GDM1 (cell line): ENCODE measurements around the gene TMEM223.
"Not testable (repeated sequence)": the region's sequence is repeated elsewhere in the genome, so short reads cannot be mapped to it uniquely, and the experiment has no call there.

ENCODE experiments used
- DNase-seq: peaks from one replicate; lab custom pipeline; 2025; lab: John Stamatoyannopoulos, UW

Gene TMEM223

GRCh38 chr11:62799486-62799885 is 7.7 kb upstream of the TMEM223 start:
- no peak for DNase-seq

DNA sequence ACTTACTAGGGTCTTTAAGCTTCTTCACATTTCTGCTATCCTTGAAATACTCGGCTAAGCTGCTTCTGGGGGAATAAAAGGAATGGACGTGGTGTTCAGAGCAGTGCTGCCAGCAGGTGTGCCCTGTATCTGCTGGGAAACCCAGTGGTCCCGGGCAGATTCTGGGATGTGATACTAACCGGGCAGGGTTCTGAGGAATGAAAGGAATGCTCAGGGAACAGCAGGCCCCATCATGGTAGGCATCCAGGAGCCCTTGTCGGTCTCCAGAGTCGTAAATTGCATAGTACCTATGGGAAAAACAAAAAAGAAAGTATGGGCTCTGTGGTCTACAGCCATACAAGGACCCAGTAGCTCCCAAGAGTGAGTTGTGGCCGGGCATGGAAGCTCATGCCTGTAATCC is 4.5 kb upstream of the TMEM223 start:
- no peak for DNase-seq

- DNase-seq, result no peak
These were observed 2.5 kb upstream of the TMEM223 start for GRCh38 chr11:62794201-62794775.

DNA sequence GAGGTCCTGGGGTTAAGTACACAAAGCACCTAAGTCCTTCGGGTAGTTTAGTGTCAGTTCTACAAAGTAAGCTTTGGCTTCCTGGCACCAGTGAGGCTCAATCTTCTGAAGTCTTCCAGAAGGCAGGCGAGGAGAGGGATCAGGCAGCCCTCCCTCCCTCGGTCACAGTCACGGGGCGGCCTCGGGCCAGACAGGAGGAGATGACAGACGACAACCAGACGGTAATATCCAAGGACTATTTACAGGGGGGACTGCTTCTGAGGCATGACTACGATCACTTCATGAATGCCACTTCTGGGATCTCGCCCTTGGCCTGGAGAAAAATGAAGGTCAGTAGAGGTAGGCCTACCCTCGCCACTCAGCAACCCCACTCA is 383 bp upstream of the TMEM223 start:
- no peak for DNase-seq

- no peak for DNase-seq
These were observed 2.2 kb downstream of the TMEM223 start for GRCh38 chr11:62789576-62789975.

- no peak for DNase-seq
These were observed 2.8 kb downstream of the TMEM223 start for GRCh38 chr11:62788991-62789390.

- DNase-seq, result peak; percentile 94
These were observed 4.6 kb downstream of the TMEM223 start, which contains the start of gene TMEM179B for GRCh38 chr11:62787005-62787759. Gene TMEM179B (plus strand): TSS chr11:62787402. CDS start chr11:62787432, 30 bp downstream.

DNA sequence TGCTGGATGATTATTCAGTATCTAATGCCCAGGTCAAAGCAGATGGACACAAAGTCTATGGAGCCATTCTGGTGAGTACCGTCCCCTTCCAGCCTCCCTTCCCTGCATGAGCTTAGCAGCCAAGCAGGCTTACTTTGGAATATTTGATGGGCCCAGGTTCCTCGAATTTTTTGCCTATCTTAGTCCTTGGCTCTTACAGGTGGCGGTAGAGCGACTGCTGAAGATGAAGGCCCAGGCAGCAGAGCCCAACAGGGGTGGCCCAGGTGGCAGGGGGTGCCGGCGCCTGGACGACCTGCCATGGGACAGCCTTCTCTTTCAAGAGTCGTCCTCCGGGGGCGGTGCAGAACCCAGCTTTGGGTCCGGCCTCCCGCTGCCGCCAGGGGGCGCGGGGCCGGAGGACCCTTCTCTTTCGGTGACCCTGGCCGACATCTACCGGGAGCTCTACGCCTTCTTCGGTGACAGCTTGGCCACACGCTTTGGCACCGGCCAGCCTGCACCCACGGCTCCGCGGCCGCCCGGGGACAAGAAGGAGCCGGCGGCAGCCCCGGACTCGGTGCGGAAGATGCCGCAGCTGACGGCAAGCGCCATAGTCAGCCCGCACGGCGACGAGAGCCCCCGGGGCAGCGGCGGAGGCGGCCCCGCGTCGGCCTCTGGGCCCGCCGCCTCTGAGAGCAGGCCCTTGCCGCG is 5.3 kb downstream of the TMEM223 start:
- peak; percentile 70 for DNase-seq

GRCh38 chr11:62782753-62783152 is 9.1 kb downstream of the TMEM223 start:
- DNase-seq, result no peak

DNA sequence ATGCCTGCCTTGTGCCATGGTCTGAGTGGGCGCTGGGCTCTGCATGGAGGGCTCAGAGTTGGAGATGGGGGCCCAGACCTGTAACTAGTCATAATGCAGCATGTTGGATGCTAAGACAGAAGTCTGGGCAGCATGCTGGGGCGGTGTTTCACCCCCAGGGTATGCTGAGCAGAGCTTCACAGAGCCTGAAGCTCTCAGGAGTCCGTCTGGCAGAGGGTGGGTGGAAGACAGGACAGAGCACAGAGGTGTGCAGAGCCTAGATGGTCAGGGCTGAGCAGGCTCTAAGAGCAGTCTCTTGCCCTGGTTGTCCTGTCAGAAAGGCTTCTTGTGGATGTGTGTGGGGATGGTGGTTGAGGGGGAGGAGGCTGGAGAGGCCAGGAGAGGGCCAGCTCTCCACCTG is 13.4 kb downstream of the TMEM223 start:
- no peak for DNase-seq

DNA sequence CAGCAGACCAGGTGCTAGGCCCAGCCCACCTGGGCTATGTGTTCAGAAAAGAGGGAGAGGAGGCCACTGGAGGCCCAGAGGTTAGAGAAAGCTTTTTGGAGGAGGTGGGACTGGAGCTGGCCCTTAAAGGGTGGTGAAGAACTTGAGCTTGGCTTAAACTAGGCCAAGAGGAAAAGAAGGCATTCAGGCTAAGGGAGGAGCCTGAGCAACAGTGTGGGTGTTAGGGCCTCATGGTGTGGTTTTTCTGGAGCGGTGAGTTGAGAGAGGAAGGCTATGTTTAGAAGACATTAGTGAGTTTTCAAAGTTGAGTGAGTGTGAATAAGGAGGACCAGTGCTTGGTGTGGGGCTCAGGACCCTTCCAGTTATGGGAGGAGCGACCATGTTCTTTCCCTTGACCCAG is 14.4 kb downstream of the TMEM223 start:
- DNase-seq, result no peak

DNA sequence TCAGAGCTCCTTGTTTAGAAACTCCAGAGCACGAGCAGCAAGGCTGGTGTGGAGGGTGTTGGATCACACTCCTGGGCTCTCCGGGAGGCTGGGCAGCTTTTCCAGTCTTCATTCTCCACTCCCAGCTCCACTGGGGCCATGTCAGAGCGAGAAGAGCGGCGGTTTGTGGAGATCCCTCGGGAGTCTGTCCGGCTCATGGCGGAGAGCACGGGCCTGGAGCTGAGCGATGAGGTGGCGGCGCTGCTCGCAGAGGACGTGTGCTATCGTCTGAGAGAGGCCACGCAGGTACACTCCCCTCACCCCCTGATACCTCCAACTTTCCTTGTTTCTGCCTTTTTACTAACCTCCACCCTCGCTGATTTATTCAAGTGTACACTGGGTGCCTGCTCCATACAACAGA is 16.2 kb downstream of the TMEM223 start:
- DNase-seq, result no peak

- no peak for DNase-seq
These were observed 17.4 kb downstream of the TMEM223 start for GRCh38 chr11:62774407-62774806.

DNA sequence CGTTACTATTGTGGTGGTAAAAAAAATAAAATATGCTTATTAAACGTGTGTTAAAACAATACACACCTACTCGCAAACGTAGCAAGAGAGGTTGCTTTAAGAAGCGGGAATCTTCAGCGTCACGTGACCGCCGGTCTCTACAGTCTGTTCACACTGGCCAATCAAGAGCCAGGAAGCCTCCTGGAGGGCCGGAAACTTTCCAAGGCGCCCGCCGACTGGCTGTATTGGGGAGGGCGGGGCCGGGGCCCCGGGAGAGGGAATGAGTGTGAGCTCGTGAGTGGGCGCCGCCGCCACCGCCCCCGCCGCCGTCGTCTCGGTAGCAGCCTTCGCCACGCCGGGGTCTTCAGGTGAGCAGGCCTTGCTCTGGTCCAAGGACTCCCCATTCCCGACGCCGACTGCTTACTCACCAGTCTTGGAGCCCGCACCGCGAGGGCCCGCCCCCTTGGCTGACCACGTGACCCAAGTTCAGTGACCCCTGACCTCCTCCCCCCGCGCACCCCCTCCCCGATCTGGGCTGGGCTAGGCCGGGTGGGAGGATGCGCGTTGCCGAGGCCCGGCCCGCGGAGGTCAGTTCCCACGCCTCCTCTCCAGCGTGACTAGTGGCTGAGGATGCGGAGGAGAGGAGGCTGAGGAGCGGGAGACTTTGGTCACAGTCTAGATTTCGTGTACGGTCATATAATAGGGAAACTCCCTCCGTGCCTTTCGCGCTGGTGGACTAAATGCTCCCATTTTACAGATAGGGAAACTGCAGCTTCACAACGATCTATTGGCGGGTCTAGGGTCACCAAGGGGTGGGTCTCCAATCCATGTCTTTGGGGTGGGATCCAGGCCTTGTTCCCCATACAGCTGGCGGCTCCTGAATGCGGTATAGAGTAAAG is 20.4 kb downstream of the TMEM223 start, which contains the start of gene TAF6L:
Gene TAF6L, plus strand, starts transcription at position 253 of the 878 bp plus-strand sequence. CDS start 4,388 bp downstream, outside the sequence.
- DNase-seq, result peak; percentile 90

GRCh38 chr11:62770778-62771143 is 21.0 kb downstream of the TMEM223 start:
- peak; percentile 61 for DNase-seq

GRCh38 chr11:62760867-62761227 is 31.0 kb downstream of the TMEM223 start:
- DNase-seq, result not testable (repeated sequence)

DNA sequence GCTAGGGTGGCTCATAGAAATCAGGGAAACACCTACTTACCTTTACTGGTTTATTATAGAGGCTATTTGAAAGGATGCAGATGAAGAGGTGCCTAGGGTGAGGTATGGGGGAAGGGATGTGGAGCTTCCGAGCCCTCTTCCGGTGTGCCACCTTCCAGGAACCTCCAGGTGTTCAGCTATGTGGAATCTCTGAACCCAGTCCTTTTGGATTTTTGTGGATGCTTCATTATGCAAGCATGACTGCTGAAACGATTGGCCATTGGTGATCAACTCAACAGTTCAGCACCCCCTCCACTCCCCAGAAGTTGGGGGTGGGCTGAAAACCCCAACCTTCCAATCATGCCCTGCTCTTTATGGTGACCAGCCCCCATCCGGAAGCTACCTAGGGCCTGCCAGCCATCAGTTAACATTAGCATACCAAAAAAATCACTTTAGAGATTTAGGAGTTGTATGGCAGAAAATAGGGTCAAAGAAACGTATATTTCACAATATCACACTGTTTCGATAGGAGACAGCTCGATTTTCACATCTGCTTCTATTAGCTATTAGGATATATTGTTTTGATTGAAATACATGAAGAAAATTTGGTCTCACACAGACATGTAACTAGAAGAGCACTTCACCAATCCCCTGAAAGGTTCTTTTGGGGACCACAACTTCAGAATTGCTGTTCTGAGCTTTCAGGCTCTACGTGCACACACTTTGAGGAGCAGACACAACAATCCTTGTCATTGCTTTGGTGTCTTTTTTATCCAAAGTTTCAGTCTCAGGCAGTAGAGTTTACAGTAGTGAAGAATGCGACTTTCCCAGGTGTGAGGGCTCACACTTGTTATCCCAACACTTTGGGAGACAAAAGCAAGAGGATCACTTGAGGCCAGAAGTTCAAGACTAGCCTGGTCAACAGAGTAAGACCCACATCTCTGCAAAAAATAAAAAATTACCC is 33.7 kb downstream of the TMEM223 start:
- no peak for DNase-seq

- DNase-seq, result no peak
These were observed 36.7 kb downstream of the TMEM223 start for GRCh38 chr11:62755086-62755615.

- DNase-seq, result peak; percentile 99
These were observed 37.8 kb downstream of the TMEM223 start, which contains the start of gene ZBTB3 for GRCh38 chr11:62753736-62754603. Gene ZBTB3 (minus strand): TSS chr11:62754160. CDS start chr11:62753664, 496 bp downstream.
